OCI-LY3 (cell line): ENCODE results near the gene C5.
A peak's percentile ranks its signal among the peaks of the same experiment; 100 is the strongest.

Experiments
- H2AFZ ChIP-seq: fragments of 200-600, 300-600 bp; shearing (Covaris generic); 2 replicates; pipeline ENCODE4 v1.6.0; 2014; ENCODE audit warnings: antibody characterized with exemption, low read depth, low read length
- H3K27ac ChIP-seq: fragments of 200-600, 300-600 bp; sonication (generic); 2 replicates; pipeline ENCODE4 v1.5.1; 2014; ENCODE audit warnings: mild to moderate bottlenecking, low read length, moderate library complexity, mixed read lengths
- H3K27me3 ChIP-seq: fragments of 200-600, 300-600 bp; sonication (generic); 2 replicates; pipeline ENCODE4 v1.6.1; 2014; ENCODE audit warnings: low read depth, low read length, mixed read lengths
- H3K36me3 ChIP-seq: fragments of 200-600, 300-600 bp; sonication (generic); replicated peaks from 2 replicates; pipeline ENCODE3; 2014; ENCODE audit warnings: low read depth, low read length, mixed read lengths
- H3K4me1 ChIP-seq: fragments of 300-600, 200-600 bp; sonication (generic); 2 replicates; pipeline ENCODE4 v1.6.1; 2014; ENCODE audit warnings: low read length, mixed read lengths
- H3K4me2 ChIP-seq: fragments of 200-600, 300-600 bp; sonication (generic); 2 replicates; pipeline ENCODE4 v1.6.1; 2014; ENCODE audit warnings: low read length, mixed read lengths
- H3K4me3 ChIP-seq: fragments of 300-600, 200-600 bp; sonication (generic); 2 replicates; pipeline ENCODE4 v1.5.1; 2014; ENCODE audit warnings: antibody characterized with exemption, mild to moderate bottlenecking, low read length, moderate library complexity
- H3K79me2 ChIP-seq: fragments of 300-600, 200-600 bp; shearing (Covaris generic); 2 replicates; pipeline ENCODE4 v1.6.1; 2014; ENCODE audit warnings: mild to moderate bottlenecking, low read length, mixed read lengths
- H3K9ac ChIP-seq: fragments of 300-600, 200-600 bp; shearing (Covaris generic); 2 replicates; pipeline ENCODE4 v1.6.0; 2014; ENCODE audit warnings: mild to moderate bottlenecking, low read length, moderate library complexity
- H3K9me3 ChIP-seq: fragments of 200-600, 300-600 bp; shearing (Covaris generic); 2 replicates; pipeline ENCODE4 v1.6.1; 2014; ENCODE audit warnings: low read length, mixed read lengths; ENCODE audit not compliant: insufficient read depth
- H4K20me1 ChIP-seq: fragments of 200-600, 300-600 bp; sonication (generic); 2 replicates; pipeline ENCODE4 v1.6.1; 2016; ENCODE audit warnings: low read length, mixed read lengths; ENCODE audit not compliant: insufficient read depth
- CTCF ChIP-seq: fragments of 200-600, 300-600 bp; sonication (generic); IDR thresholded peaks from 2 replicates; pipeline ENCODE4 v1.5.1; 2014; ENCODE audit warnings: antibody characterized with exemption, low read length, low read depth
- EZH2phosphoT487 ChIP-seq: fragments of 200-600 bp; shearing (Covaris generic); IDR thresholded peaks from 2 replicates; pipeline ENCODE4 v1.6.1; 2018; ENCODE audit warnings: antibody characterized with exemption, mixed run types, low read depth

The C5 gene

GRCh38 chr9:120916588-120916987, 133.5 kb downstream of the C5 start:
- Histone ChIP-seq H3K27me3 (no peaks in the 10 kb centered on the region), H3K27ac (peak overlapping the region; percentile 17; the same call in 1 of the 2 replicates), H3K36me3 (peaks cover 77% of the 10 kb centered on the region), H3K9me3 (no peaks in the 10 kb centered on the region), H4K20me1 (peaks cover 3% of the 10 kb centered on the region; the same call in 1 of the 2 replicates), H3K79me2 (peaks cover 72% of the 10 kb centered on the region), H2AFZ (no peak overlapping the region), H3K9ac (no peak overlapping the region), H3K4me1 (peaks cover 49% of the 10 kb centered on the region), H3K4me3 (no peak overlapping the region), H3K4me2 (no peak overlapping the region)
- TF ChIP-seq EZH2phosphoT487 (no peak), CTCF (no peak)

DNA sequence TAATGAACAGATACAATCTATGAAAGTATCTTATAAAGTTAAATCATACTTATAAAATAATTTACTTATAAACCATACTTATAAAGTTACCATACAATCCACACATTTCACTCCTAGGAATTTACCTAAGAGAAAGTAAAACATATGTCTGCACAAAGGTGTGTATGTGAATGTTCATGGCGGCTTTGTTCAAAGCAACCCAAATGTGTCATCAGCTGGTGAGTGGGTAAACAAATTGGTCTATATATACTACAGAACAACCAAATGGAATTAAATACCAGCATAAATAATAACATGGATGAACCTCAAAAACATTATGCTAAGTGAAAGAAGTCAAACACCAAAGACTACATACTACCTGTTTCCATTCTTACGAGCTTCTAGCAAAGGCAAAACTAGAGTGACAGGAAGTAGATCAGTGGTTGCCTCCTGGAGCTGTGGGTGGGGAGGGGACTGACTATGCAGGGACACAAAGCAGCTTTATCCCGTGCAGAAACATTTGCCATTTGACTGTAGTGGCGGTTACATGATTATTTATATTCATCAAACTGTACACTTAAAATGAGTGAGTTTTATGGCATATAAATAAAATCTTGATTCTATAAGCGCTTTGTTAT, 134.1 kb downstream of the C5 start:
- H2AFZ ChIP-seq, result no peak overlapping the region

DNA sequence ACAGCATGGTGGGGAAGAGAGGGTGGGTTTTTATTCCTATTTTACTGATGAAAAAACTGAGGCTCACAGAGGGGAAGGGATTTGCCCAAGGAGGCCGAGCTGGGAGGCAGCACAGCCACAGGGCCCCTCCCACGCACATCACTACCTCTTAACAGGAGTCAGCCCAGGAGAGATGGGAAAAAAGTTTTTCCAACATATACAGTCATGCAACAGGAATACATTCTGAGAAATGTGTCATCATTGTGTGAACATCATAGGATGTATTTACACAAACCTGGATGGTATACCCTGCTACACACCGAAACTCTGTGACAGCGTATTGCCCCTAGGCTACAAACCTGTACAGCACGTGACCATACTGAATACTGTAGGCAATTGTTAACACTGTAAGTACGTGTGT, 135.1 kb downstream of the C5 start:
- no peak overlapping the region for H3K4me2 ChIP-seq
- H3K27ac ChIP-seq, result no peak overlapping the region
- H3K9me3 ChIP-seq, result no peaks in the 10 kb centered on the region
- H3K9ac ChIP-seq, result no peak overlapping the region
- peaks cover 56% of the 10 kb centered on the region for H3K79me2 ChIP-seq
- H3K4me3 ChIP-seq, result no peak overlapping the region
- H2AFZ ChIP-seq, result no peak overlapping the region
- H3K4me1 ChIP-seq, result peaks cover 40% of the 10 kb centered on the region
- TF ChIP-seq CTCF (no peak), EZH2phosphoT487 (no peak)
- no peaks in the 10 kb centered on the region for H3K27me3 ChIP-seq
- peaks cover 3% of the 10 kb centered on the region; the same call in 1 of the 2 replicates for H4K20me1 ChIP-seq
- H3K36me3 ChIP-seq, result peaks cover 86% of the 10 kb centered on the region

More for the DNA sequence above, 134.1 kb downstream of the C5 start:
- Histone ChIP-seq H3K27me3 (no peaks in the 10 kb centered on the region), H4K20me1 (peaks cover 3% of the 10 kb centered on the region; the same call in 1 of the 2 replicates), H3K9me3 (no peaks in the 10 kb centered on the region), H3K4me1 (peaks cover 44% of the 10 kb centered on the region), H3K4me3 (no peak overlapping the region), H3K36me3 (peaks cover 83% of the 10 kb centered on the region), H3K4me2 (no peak overlapping the region), H3K79me2 (peaks cover 66% of the 10 kb centered on the region), H3K27ac (peak overlapping the region; percentile 30; the same call in 1 of the 2 replicates), H3K9ac (no peak overlapping the region)
- TF ChIP-seq EZH2phosphoT487 (no peak), CTCF (no peak)

DNA sequence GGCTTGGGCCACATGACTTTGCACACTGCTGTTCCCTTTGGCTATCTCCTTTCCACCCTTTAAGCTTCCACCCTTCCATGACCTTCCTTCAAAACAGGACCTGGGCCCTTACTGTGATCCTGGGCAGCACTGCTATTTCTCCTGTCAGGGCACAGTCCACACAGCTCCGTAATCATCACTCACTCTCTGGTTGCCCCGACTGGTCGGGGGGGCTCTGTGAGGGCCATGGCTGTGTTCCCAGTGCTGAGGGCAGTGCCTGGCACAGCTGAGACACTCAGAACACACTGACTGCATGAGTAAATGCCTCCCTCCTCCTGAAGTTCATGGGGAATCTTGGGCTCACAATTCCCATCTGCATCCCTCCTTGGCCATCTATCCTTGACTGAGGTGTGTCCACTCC, 135.7 kb downstream of the C5 start:
- H3K9ac ChIP-seq, result no peak overlapping the region
- no peaks in the 10 kb centered on the region for H3K9me3 ChIP-seq
- no peak overlapping the region for H2AFZ ChIP-seq
- H3K79me2 ChIP-seq, result peaks cover 53% of the 10 kb centered on the region
- peaks cover 86% of the 10 kb centered on the region for H3K36me3 ChIP-seq
- TF ChIP-seq EZH2phosphoT487, result no peak
- no peak for TF ChIP-seq CTCF
- peaks cover 3% of the 10 kb centered on the region; the same call in 1 of the 2 replicates for H4K20me1 ChIP-seq
- no peak overlapping the region for H3K4me3 ChIP-seq
- H3K4me2 ChIP-seq, result no peak overlapping the region
- no peak overlapping the region for H3K27ac ChIP-seq
- no peaks in the 10 kb centered on the region for H3K27me3 ChIP-seq
- peaks cover 34% of the 10 kb centered on the region for H3K4me1 ChIP-seq
